PFSK-1 (cell line): ENCODE data around the gene TTLL12.

Source experiments
- FOXP2 ChIP-seq: optimal IDR thresholded peaks from 2 replicates; pipeline ENCODE3; 2011; ENCODE audit warnings: borderline replicate concordance, control low read depth, inconsistent platforms; ENCODE audit not compliant: insufficient read depth; ENCODE audit errors: extremely low read length, extremely low read depth
- POLR2AphosphoS5 ChIP-seq: IDR thresholded peaks from 2 replicates; pipeline ENCODE4 v1.6.1; 2012; ENCODE audit warnings: low read depth, mild to moderate bottlenecking, control low read depth, low read length, moderate library complexity
- REST ChIP-seq, 2 experiments: IDR thresholded peaks; 2 replicates each; pipeline versions ENCODE4 v1.6.1 to v1.8.0; 2011 to 2012; ENCODE audit warnings: low read depth in 2 of 2, low read length in 2 of 2, control low read depth in 1 of 2, inconsistent platforms in 1 of 2, mild to moderate bottlenecking in 1 of 2, moderate library complexity in 1 of 2; ENCODE audit not compliant: insufficient read depth in 1 of 2
- SIN3A ChIP-seq: IDR thresholded peaks from 2 replicates; pipeline ENCODE4 v1.6.1; 2012; ENCODE audit warnings: mild to moderate bottlenecking, low read length, moderate library complexity, borderline replicate concordance; ENCODE audit not compliant: insufficient read depth
- TAF1 ChIP-seq: IDR thresholded peaks from 2 replicates; pipeline ENCODE4 v1.6.1; 2012; ENCODE audit warnings: low read length, control low read depth, borderline replicate concordance; ENCODE audit not compliant: insufficient read depth

DNA sequence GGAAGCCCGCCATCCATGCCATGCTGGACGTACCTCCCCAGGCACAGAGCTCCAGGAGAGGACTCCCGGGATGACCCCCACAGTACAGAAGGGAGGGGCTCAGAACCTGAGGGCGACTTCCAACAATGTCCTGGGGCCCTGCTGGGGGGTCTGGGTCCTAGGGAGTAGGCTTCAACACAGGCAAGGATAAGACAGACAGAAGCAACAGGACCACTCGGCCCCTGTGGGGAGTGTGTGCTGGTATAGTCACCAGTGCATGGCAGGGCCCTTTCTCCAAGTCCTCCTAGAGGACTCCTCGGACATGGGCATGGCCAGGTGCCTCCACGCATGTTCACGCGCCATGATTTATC lies 16.8 kb downstream of the TTLL12 start:
- TF ChIP-seq REST (IDR thresholded peaks at IDR 0.05; ENCODE audit: insufficient read depth in 1 of 2, low read depth in 2 of 2, low read length in 2 of 2) (no peak), TAF1 (no peak), POLR2AphosphoS5 (no peak), SIN3A (no peak), FOXP2 (no peak)
